ENCODE measurements around the gene GPR42.

The GPR42 gene

DNA sequence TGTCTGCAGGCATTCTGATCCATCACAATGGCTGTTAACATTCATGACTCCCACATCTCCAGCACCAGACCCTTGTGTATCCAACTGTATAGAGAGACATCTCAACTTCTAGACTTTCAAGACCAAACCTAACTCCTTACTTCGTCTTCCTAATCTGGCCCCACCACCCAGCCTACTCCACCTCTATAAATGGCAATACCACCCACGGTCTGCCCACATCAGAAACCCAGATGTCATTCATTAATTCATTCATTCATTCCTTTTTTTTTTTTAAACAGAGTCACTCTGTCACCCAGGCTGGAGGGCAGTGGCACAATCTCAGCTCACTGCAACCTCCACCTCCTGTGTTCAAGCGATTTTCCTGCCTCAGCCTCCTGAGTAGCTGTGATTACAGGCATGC, 10.4 kb downstream of the GPR42 start:
- H3K36me3 Mint-ChIP-seq (ENCODE audit: low read depth) = peaks cover 1% of the 10 kb centered on the region
- H3K27me3 Mint-ChIP-seq (ENCODE audit: low read depth) = peaks cover 14% of the 10 kb centered on the region
- H3K9me3 Mint-ChIP-seq = peaks cover 7% of the 10 kb centered on the region
- no peaks in the 10 kb centered on the region for H3K4me1 Mint-ChIP-seq
- TF ChIP-seq, protein P1, sequence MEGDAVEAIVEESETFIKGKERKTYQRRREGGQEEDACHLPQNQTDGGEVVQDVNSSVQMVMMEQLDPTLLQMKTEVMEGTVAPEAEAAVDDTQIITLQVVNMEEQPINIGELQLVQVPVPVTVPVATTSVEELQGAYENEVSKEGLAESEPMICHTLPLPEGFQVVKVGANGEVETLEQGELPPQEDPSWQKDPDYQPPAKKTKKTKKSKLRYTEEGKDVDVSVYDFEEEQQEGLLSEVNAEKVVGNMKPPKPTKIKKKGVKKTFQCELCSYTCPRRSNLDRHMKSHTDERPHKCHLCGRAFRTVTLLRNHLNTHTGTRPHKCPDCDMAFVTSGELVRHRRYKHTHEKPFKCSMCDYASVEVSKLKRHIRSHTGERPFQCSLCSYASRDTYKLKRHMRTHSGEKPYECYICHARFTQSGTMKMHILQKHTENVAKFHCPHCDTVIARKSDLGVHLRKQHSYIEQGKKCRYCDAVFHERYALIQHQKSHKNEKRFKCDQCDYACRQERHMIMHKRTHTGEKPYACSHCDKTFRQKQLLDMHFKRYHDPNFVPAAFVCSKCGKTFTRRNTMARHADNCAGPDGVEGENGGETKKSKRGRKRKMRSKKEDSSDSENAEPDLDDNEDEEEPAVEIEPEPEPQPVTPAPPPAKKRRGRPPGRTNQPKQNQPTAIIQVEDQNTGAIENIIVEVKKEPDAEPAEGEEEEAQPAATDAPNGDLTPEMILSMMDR (IDR thresholded peaks at IDR 0.05; ENCODE audit: unreplicated experiment in 3 of 3) = no peak
- H3K4me3 Mint-ChIP-seq = no peak overlapping the region
- no peak overlapping the region for H3K27ac Mint-ChIP-seq

DNA sequence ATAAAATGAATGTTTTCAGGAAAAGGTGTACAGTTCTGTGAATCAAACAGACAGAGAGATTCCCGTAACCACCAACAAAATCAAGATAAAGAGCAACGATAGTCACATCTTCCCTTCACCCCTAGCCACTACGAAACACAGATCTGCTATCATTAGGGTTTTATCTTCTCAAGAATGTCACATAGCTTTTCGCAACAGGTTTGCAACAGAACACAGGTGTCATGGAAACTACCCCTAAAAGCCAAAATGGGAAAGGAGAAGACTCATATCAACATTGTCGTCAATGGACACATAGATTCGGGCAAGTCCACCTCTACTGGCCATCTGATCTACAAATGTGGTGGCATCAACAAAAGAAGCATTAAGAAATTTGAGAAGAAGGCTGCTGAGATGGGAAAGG, 11.1 kb downstream of the GPR42 start:
- H3K4me1 Mint-ChIP-seq = no peaks in the 10 kb centered on the region
- H3K27me3 Mint-ChIP-seq (ENCODE audit: low read depth) = peaks cover 13% of the 10 kb centered on the region
- H3K36me3 Mint-ChIP-seq (ENCODE audit: low read depth) = peaks cover 5% of the 10 kb centered on the region
- H3K4me3 Mint-ChIP-seq = no peak overlapping the region
- H3K27ac Mint-ChIP-seq = no peak overlapping the region
- TF ChIP-seq, protein P1 (IDR thresholded peaks at IDR 0.05; ENCODE audit: unreplicated experiment in 3 of 3) = no peak
- H3K9me3 Mint-ChIP-seq = peaks cover 14% of the 10 kb centered on the region

DNA sequence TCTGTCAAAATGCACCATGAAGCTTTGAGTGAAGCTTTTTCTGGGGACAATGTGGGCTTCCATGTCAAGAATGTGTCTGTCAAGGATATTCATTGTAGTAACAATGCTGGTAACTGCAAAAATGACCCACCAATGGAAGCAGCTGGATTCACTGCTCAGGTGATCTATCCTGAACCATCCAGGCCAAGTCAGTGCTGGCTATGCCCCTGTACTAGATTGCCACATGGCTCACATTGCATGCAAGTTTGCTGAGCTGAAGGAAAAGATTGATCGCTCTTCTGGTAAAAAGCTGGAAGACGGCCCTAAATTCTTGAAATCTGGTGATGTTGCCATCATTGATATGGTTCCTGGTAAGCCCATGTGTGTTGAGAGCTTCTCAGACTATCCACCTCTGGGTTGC, 12.7 kb downstream of the GPR42 start:
- H3K36me3 Mint-ChIP-seq (ENCODE audit: low read depth) = peaks cover 5% of the 10 kb centered on the region
- peaks cover 21% of the 10 kb centered on the region for H3K9me3 Mint-ChIP-seq
- TF ChIP-seq, protein P1 (IDR thresholded peaks at IDR 0.05; ENCODE audit: unreplicated experiment in 3 of 3) = no peak

DNA sequence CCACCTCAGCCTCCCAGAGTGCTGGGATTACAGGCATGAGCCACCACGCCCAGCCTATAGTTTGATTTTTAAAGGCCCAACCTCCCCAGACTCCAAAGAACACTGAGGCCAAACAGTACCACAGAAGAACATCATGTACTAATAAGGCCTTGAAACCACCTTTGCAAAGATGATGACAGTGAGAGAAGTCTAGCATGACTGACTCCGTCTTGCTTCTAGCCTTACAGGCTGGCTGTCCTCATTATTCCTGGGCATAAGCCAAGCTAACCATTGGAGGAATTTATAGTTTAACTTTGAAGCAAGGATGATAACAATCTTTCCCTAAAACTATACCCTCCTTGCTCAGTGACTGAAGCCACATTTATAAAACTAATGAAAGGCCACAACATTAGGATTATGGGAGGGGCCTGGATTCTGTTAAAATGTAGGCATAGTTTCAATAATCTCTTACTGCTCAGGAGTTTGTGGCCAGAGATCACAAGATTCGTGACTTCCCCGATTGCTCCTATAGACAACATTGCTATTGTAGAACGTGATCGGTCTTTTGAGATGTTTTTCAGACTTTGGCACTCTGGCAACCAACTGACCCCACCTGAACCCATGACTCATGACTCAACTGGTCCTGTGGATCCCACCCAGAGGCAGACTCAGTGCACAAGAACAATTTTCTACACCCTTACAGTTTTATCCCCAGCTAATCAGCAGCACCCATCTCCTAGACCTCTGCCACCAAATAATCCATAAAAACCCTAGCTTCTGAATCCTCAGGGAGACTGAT, 17.6 kb downstream of the GPR42 start:
- no peak overlapping the region for H3K27ac Mint-ChIP-seq
- H3K27me3 Mint-ChIP-seq (ENCODE audit: low read depth) = no peaks in the 10 kb centered on the region
- peaks cover 5% of the 10 kb centered on the region for H3K36me3 Mint-ChIP-seq (ENCODE audit: low read depth)
- no peaks in the 10 kb centered on the region for H3K4me1 Mint-ChIP-seq
- TF ChIP-seq, protein P1 (IDR thresholded peaks at IDR 0.05; ENCODE audit: unreplicated experiment in 3 of 3) = no peak
- H3K4me3 Mint-ChIP-seq = no peak overlapping the region
- peaks cover 24% of the 10 kb centered on the region for H3K9me3 Mint-ChIP-seq

More for the DNA sequence above, 12.7 kb downstream of the GPR42 start:
- no peaks in the 10 kb centered on the region for H3K4me1 Mint-ChIP-seq
- H3K4me3 Mint-ChIP-seq = no peak overlapping the region
- H3K27me3 Mint-ChIP-seq (ENCODE audit: low read depth) = peaks cover 9% of the 10 kb centered on the region
- no peak overlapping the region for H3K27ac Mint-ChIP-seq

DNA sequence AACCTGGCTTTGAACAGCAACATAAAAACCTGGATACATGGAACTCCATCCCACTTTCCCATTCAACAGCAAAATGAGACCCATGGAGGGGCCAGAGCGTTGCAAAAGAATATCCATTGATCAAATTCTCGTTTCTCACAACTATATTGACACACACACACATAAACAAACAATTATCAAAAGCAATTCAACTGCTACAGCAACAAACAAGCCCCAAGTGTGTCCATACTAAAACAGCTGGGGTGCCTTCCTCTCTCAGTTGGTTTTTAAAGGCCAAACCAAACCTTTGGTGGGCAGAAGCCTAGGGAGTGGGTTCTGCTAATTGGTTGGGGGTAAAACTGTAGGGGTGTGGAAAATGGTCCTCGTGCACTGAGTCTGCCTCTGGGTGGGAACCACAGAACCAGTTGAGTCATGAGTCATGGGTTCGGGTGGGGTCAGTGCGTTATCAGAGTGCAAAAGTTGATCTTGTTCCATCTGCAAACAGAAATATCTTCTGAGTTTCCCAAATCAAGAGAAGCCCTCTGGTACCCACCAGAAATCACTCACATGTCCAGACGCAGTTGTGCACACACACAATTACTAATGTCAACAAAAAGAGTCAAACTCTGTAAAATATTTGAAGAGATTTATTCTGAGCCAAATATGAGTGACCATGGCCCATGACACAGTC, 18.5 kb downstream of the GPR42 start:
- Mint-ChIP-seq H3K9me3 (peaks cover 24% of the 10 kb centered on the region), H3K27ac (no peak overlapping the region), H3K4me3 (no peak overlapping the region), H3K27me3 (ENCODE audit: low read depth) (no peaks in the 10 kb centered on the region), H3K36me3 (ENCODE audit: low read depth) (peaks cover 5% of the 10 kb centered on the region), H3K4me1 (no peaks in the 10 kb centered on the region)
- TF ChIP-seq, protein P1 (IDR thresholded peaks at IDR 0.05; ENCODE audit: unreplicated experiment in 3 of 3) = no peak
